ENCODE data around the gene ADCK2.

ADCK2 gene

GRCh38 chr7:140649556-140650205, 23.1 kb upstream of the ADCK2 start:
- no peaks in the 10 kb centered on the region for H3K36me3 ChIP-seq (ENCODE audit: control insufficient read depth, insufficient read depth, low read length)
- no peak overlapping the region for H3K27ac ChIP-seq (ENCODE audit: low read length)
- no peak for DNase-seq (ENCODE audit: low read depth, low spot score)
- no peaks in the 10 kb centered on the region for H3K9me3 ChIP-seq (ENCODE audit: control insufficient read depth, insufficient read depth, low read length)
- H3K4me3 ChIP-seq (ENCODE audit: low read length), result no peak overlapping the region
- no CpG with 5 or more reads among the region's 6 CpGs for WGBS (ENCODE audit: insufficient coverage, insufficient read length)
- H3K27me3 ChIP-seq (ENCODE audit: control insufficient read depth, insufficient read depth, low read length), result no peaks in the 10 kb centered on the region
- H3K4me1 ChIP-seq (ENCODE audit: control insufficient read depth, insufficient read depth, low read length), result peaks cover 3% of the 10 kb centered on the region; the same call in 1 of the 2 replicates

- H3K36me3 ChIP-seq (ENCODE audit: control insufficient read depth, insufficient read depth, low read length), result no peaks in the 10 kb centered on the region
- H3K27me3 ChIP-seq (ENCODE audit: control insufficient read depth, insufficient read depth, low read length), result no peaks in the 10 kb centered on the region
- no CpG with 5 or more reads among the region's 12 CpGs for WGBS (ENCODE audit: insufficient coverage, insufficient read length)
- DNase-seq (ENCODE audit: low read depth, low spot score), result no peak
- no peak overlapping the region for H3K4me3 ChIP-seq (ENCODE audit: low read length)
- peaks cover 3% of the 10 kb centered on the region; the same call in 1 of the 2 replicates for H3K4me1 ChIP-seq (ENCODE audit: control insufficient read depth, insufficient read depth, low read length)
- H3K9me3 ChIP-seq (ENCODE audit: control insufficient read depth, insufficient read depth, low read length), result no peaks in the 10 kb centered on the region
- H3K27ac ChIP-seq (ENCODE audit: low read length), result no peak overlapping the region
Observed at GRCh38 chr7:140650367-140650766, 22.4 kb upstream of the ADCK2 start.

GRCh38 chr7:140653319-140654108, 19.2 kb upstream of the ADCK2 start:
- no CpG with 5 or more reads among the region's 15 CpGs for WGBS (ENCODE audit: insufficient coverage, insufficient read length)
- Histone ChIP-seq H3K4me1 (ENCODE audit: control insufficient read depth, insufficient read depth, low read length) (no peaks in the 10 kb centered on the region), H3K4me3 (ENCODE audit: low read length) (no peak overlapping the region), H3K27me3 (ENCODE audit: control insufficient read depth, insufficient read depth, low read length) (no peaks in the 10 kb centered on the region), H3K36me3 (ENCODE audit: control insufficient read depth, insufficient read depth, low read length) (no peaks in the 10 kb centered on the region), H3K9me3 (ENCODE audit: control insufficient read depth, insufficient read depth, low read length) (no peaks in the 10 kb centered on the region), H3K27ac (ENCODE audit: low read length) (no peak overlapping the region)
- peak; percentile 87 for DNase-seq (ENCODE audit: low read depth, low spot score)

GRCh38 chr7:140654109-140654387, 18.7 kb upstream of the ADCK2 start:
- H3K36me3 ChIP-seq (ENCODE audit: control insufficient read depth, insufficient read depth, low read length), result no peaks in the 10 kb centered on the region
- no peaks in the 10 kb centered on the region for H3K4me1 ChIP-seq (ENCODE audit: control insufficient read depth, insufficient read depth, low read length)
- no peak for DNase-seq (ENCODE audit: low read depth, low spot score)
- WGBS (ENCODE audit: insufficient coverage, insufficient read length), result no CpG with 5 or more reads among the region's 2 CpGs
- no peak overlapping the region for H3K4me3 ChIP-seq (ENCODE audit: low read length)
- H3K27ac ChIP-seq (ENCODE audit: low read length), result no peak overlapping the region
- H3K27me3 ChIP-seq (ENCODE audit: control insufficient read depth, insufficient read depth, low read length), result no peaks in the 10 kb centered on the region
- no peaks in the 10 kb centered on the region for H3K9me3 ChIP-seq (ENCODE audit: control insufficient read depth, insufficient read depth, low read length)

GRCh38 chr7:140654661-140655060, 18.1 kb upstream of the ADCK2 start:
- no CpG with 5 or more reads among the region's 4 CpGs for WGBS (ENCODE audit: insufficient coverage, insufficient read length)
- H3K27me3 ChIP-seq (ENCODE audit: control insufficient read depth, insufficient read depth, low read length), result no peaks in the 10 kb centered on the region
- DNase-seq (ENCODE audit: low read depth, low spot score), result no peak
- no peaks in the 10 kb centered on the region for H3K9me3 ChIP-seq (ENCODE audit: control insufficient read depth, insufficient read depth, low read length)
- no peak overlapping the region for H3K27ac ChIP-seq (ENCODE audit: low read length)
- H3K4me1 ChIP-seq (ENCODE audit: control insufficient read depth, insufficient read depth, low read length), result no peaks in the 10 kb centered on the region
- H3K36me3 ChIP-seq (ENCODE audit: control insufficient read depth, insufficient read depth, low read length), result no peaks in the 10 kb centered on the region
- H3K4me3 ChIP-seq (ENCODE audit: low read length), result no peak overlapping the region

- no CpG with 5 or more reads among the region's 16 CpGs for WGBS (ENCODE audit: insufficient coverage, insufficient read length)
- Histone ChIP-seq H3K9me3 (ENCODE audit: control insufficient read depth, insufficient read depth, low read length) (no peaks in the 10 kb centered on the region), H3K27me3 (ENCODE audit: control insufficient read depth, insufficient read depth, low read length) (no peaks in the 10 kb centered on the region), H3K4me1 (ENCODE audit: control insufficient read depth, insufficient read depth, low read length) (no peaks in the 10 kb centered on the region), H3K27ac (ENCODE audit: low read length) (no peak overlapping the region), H3K36me3 (ENCODE audit: control insufficient read depth, insufficient read depth, low read length) (no peaks in the 10 kb centered on the region), H3K4me3 (ENCODE audit: low read length) (no peak overlapping the region)
- DNase-seq (ENCODE audit: low read depth, low spot score), result no peak
Observed at GRCh38 chr7:140655511-140656408, 17.0 kb upstream of the ADCK2 start.

- WGBS (ENCODE audit: insufficient coverage, insufficient read length), result no CpG with 5 or more reads among the region's 11 CpGs
- no peaks in the 10 kb centered on the region for H3K9me3 ChIP-seq (ENCODE audit: control insufficient read depth, insufficient read depth, low read length)
- no peak overlapping the region for H3K27ac ChIP-seq (ENCODE audit: low read length)
- no peaks in the 10 kb centered on the region for H3K36me3 ChIP-seq (ENCODE audit: control insufficient read depth, insufficient read depth, low read length)
- DNase-seq (ENCODE audit: low read depth, low spot score), result no peak
- H3K4me1 ChIP-seq (ENCODE audit: control insufficient read depth, insufficient read depth, low read length), result no peaks in the 10 kb centered on the region
- H3K27me3 ChIP-seq (ENCODE audit: control insufficient read depth, insufficient read depth, low read length), result no peaks in the 10 kb centered on the region
- H3K4me3 ChIP-seq (ENCODE audit: low read length), result no peak overlapping the region
Observed at GRCh38 chr7:140656548-140657515, 15.9 kb upstream of the ADCK2 start.

- Histone ChIP-seq H3K36me3 (ENCODE audit: control insufficient read depth, insufficient read depth, low read length) (no peaks in the 10 kb centered on the region), H3K27me3 (ENCODE audit: control insufficient read depth, insufficient read depth, low read length) (no peaks in the 10 kb centered on the region), H3K4me3 (ENCODE audit: low read length) (no peak overlapping the region), H3K4me1 (ENCODE audit: control insufficient read depth, insufficient read depth, low read length) (no peaks in the 10 kb centered on the region), H3K9me3 (ENCODE audit: control insufficient read depth, insufficient read depth, low read length) (no peaks in the 10 kb centered on the region), H3K27ac (ENCODE audit: low read length) (no peak overlapping the region)
- no CpG with 5 or more reads among the region's 9 CpGs for WGBS (ENCODE audit: insufficient coverage, insufficient read length)
- DNase-seq (ENCODE audit: low read depth, low spot score), result no peak
Observed at GRCh38 chr7:140657891-140658290, 14.9 kb upstream of the ADCK2 start.

GRCh38 chr7:140659856-140660255, 12.9 kb upstream of the ADCK2 start:
- no peak for DNase-seq (ENCODE audit: low read depth, low spot score)
- no peaks in the 10 kb centered on the region for H3K4me1 ChIP-seq (ENCODE audit: control insufficient read depth, insufficient read depth, low read length)
- no peak overlapping the region for H3K4me3 ChIP-seq (ENCODE audit: low read length)
- WGBS (ENCODE audit: insufficient coverage, insufficient read length), result no CpG with 5 or more reads among the region's 8 CpGs
- no peaks in the 10 kb centered on the region for H3K9me3 ChIP-seq (ENCODE audit: control insufficient read depth, insufficient read depth, low read length)
- no peaks in the 10 kb centered on the region for H3K27me3 ChIP-seq (ENCODE audit: control insufficient read depth, insufficient read depth, low read length)
- H3K27ac ChIP-seq (ENCODE audit: low read length), result no peak overlapping the region
- no peaks in the 10 kb centered on the region for H3K36me3 ChIP-seq (ENCODE audit: control insufficient read depth, insufficient read depth, low read length)

- Histone ChIP-seq H3K27ac (ENCODE audit: low read length) (no peak overlapping the region), H3K4me1 (ENCODE audit: control insufficient read depth, insufficient read depth, low read length) (no peaks in the 10 kb centered on the region), H3K27me3 (ENCODE audit: control insufficient read depth, insufficient read depth, low read length) (no peaks in the 10 kb centered on the region), H3K36me3 (ENCODE audit: control insufficient read depth, insufficient read depth, low read length) (no peaks in the 10 kb centered on the region), H3K9me3 (ENCODE audit: control insufficient read depth, insufficient read depth, low read length) (no peaks in the 10 kb centered on the region), H3K4me3 (ENCODE audit: low read length) (no peak overlapping the region)
- no peak for DNase-seq (ENCODE audit: low read depth, low spot score)
- no CpG with 5 or more reads among the region's 2 CpGs for WGBS (ENCODE audit: insufficient coverage, insufficient read length)
Observed at GRCh38 chr7:140661124-140661523, 11.6 kb upstream of the ADCK2 start.
